HepG2 (cell line): ENCODE data around the gene KAT2A. TPM values are rescaled to one million over a fixed set of nuclear protein-coding genes. Genes with fewer than 3 reads are reported as not detected.
A peak's percentile ranks its signal among the peaks of the same experiment; 100 is the strongest.

ENCODE experiments used
- AHR ChIP-seq: IDR thresholded peaks from 2 replicates; pipeline ENCODE4 v1.6.1; 2018; ENCODE audit warnings: missing genetic modification reagents, missing compliant biosample characterization
- ARNTL ChIP-seq: sonication (generic); formaldehyde crosslinking; IDR thresholded peaks from 2 replicates; pipeline ENCODE4 v1.4.0; 2020; ENCODE audit warnings: mild to moderate bottlenecking, missing genetic modification reagents
- CEBPZ ChIP-seq: IDR thresholded peaks from 2 replicates; pipeline ENCODE4 v1.6.1; 2012; ENCODE audit warnings: low read length, improper control_type of control experiment
- DMAP1 ChIP-seq: IDR thresholded peaks from 2 replicates; pipeline ENCODE4 v1.6.1; 2016
- GABPB1 ChIP-seq: IDR thresholded peaks from 2 replicates; pipeline ENCODE4 v1.6.1; 2016; ENCODE audit warnings: mild to moderate bottlenecking, missing genetic modification reagents, moderate library complexity, missing compliant biosample characterization
- HDAC2 ChIP-seq: sonication (generic); formaldehyde crosslinking; IDR thresholded peaks from 2 replicates; pipeline ENCODE4 v1.4.0; 2020; ENCODE audit warnings: missing genetic modification reagents
- IRF2 ChIP-seq: IDR thresholded peaks from 2 replicates; pipeline ENCODE4 v1.6.1; 2018; ENCODE audit warnings: missing genetic modification reagents, missing compliant biosample characterization
- MAX ChIP-seq: IDR thresholded peaks from 2 replicates; pipeline ENCODE4 v1.6.1; 2012; ENCODE audit warnings: inconsistent platforms
- NFKB2 ChIP-seq: sonication (generic); formaldehyde crosslinking; IDR thresholded peaks from 2 replicates; pipeline ENCODE4 v1.4.0; 2020; ENCODE audit warnings: missing genetic modification reagents, borderline replicate concordance
- SIX4 ChIP-seq: sonication (generic); formaldehyde crosslinking; IDR thresholded peaks from 2 replicates; pipeline ENCODE4 v1.4.0; 2020; ENCODE audit warnings: missing genetic modification reagents
- ZBTB21 ChIP-seq: sonication (generic); formaldehyde crosslinking; IDR thresholded peaks from 2 replicates; pipeline ENCODE4 v1.4.0; 2020; ENCODE audit warnings: missing genetic modification reagents
- ZKSCAN1 ChIP-seq: fragments of 150-350 bp; IDR thresholded peaks from 2 replicates; pipeline ENCODE4 v1.6.1; 2014; ENCODE audit warnings: low read length
- ZNF12 ChIP-seq: sonication (generic); formaldehyde crosslinking; IDR thresholded peaks from 2 replicates; pipeline ENCODE4 v1.5.0; 2020; ENCODE audit warnings: missing genetic modification reagents
- ZNF230 ChIP-seq: sonication (generic); formaldehyde crosslinking; IDR thresholded peaks from 2 replicates; pipeline ENCODE4 v1.4.0; 2020; ENCODE audit warnings: mild to moderate bottlenecking, missing genetic modification reagents
- ZNF256 ChIP-seq: sonication (generic); formaldehyde crosslinking; conservative IDR thresholded peaks from 2 replicates; pipeline ENCODE4 v1.4.0; 2020; ENCODE audit warnings: missing genetic modification reagents
- ZNF44 ChIP-seq: sonication (generic); formaldehyde crosslinking; IDR thresholded peaks from 2 replicates; pipeline ENCODE4 v1.5.1; 2020; ENCODE audit warnings: mild to moderate bottlenecking, missing genetic modification reagents
- ZNF501 ChIP-seq: sonication (generic); formaldehyde crosslinking; IDR thresholded peaks from 2 replicates; pipeline ENCODE4 v1.5.1; 2020; ENCODE audit warnings: mild to moderate bottlenecking, moderate library complexity, missing genetic modification reagents
- ZNF552 ChIP-seq: sonication (generic); formaldehyde crosslinking; IDR thresholded peaks from 2 replicates; pipeline ENCODE4 v1.9.0; 2022; ENCODE audit warnings: missing genetic modification reagents, mild to moderate bottlenecking, borderline replicate concordance
- ZNF574 ChIP-seq: sonication (generic); formaldehyde crosslinking; IDR thresholded peaks from 2 replicates; pipeline ENCODE4 v1.4.0; 2020; ENCODE audit warnings: missing genetic modification reagents
- ZNF713 ChIP-seq: sonication (generic); formaldehyde crosslinking; IDR thresholded peaks from 2 replicates; pipeline ENCODE4 v1.4.0; 2020; ENCODE audit warnings: mild to moderate bottlenecking, missing genetic modification reagents
- ZNF740 ChIP-seq: sonication (generic); formaldehyde crosslinking; IDR thresholded peaks from 2 replicates; pipeline ENCODE4 v1.4.0; 2020; ENCODE audit warnings: missing genetic modification reagents
- ZNF841 ChIP-seq: sonication (generic); formaldehyde crosslinking; IDR thresholded peaks from 2 replicates; pipeline ENCODE4 v1.8.1; 2023; ENCODE audit warnings: missing genetic modification reagents, borderline replicate concordance
- polyA plus RNA-seq, 8 experiments: library from polyadenylated mRNA; depleted of rRNA in 3 of 8; stranded (reverse) in 7 of 8; unstranded in 1 of 8; fragments of >200 nt; fragmentation: Illumina TruSeq in 4 of 8; extraction: Trizol in 4 of 8; gene quantifications; 2 replicates each; pipeline versions ENCODE4 v1.2.1 to v1.2.3, GENCODE V29; 2011 to 2016; ENCODE audit warnings: low read depth in 4 of 8, missing spikeins in 1 of 8, mixed read lengths in 1 of 8; ENCODE audit not compliant: insufficient read depth in 1 of 8
- total RNA-seq, 5 experiments: library from RNA; depleted of rRNA; stranded (reverse); fragments of >200 nt; fragmentation: Illumina TruSeq; extraction: Trizol; gene quantifications; 2 replicates each; pipeline ENCODE4 v1.2.3, GENCODE V29; 2016; ENCODE audit warnings: low read depth in 1 of 5
- TF ChIP-seq, protein P1 (sequence below): sonication (generic); formaldehyde crosslinking; IDR thresholded peaks from 2 replicates; pipeline ENCODE4 v1.4.0; 2020; ENCODE audit warnings: low read depth, mild to moderate bottlenecking, missing genetic modification reagents

Gene KAT2A
- total and polyA plus RNA-seq, 2 of the 13 experiments (the other 11 are each of a cell fraction or from before 2014, with no cell fraction given): 29.1 to 90.4 TPM

- TF ChIP-seq GABPB1 (CRISPR knock-in tag) (0 out of 2 replicates have a peak, but pooled peaks have one; percentile 19), HDAC2 (peak; percentile 8; the same call in 1 of the 2 replicates), ZNF501 (CRISPR knock-in tag) (peak; percentile 45), CEBPZ (no peak), AHR (peak; percentile 74; the same call in 1 of the 2 replicates), SIX4 (CRISPR knock-in tag) (no peak), ZNF256 (CRISPR knock-in tag) (no peak), MAX (0 out of 2 replicates have a peak, but pooled peaks have one; percentile 35), ARNTL (CRISPR knock-in tag) (no peak), ZBTB21 (CRISPR knock-in tag) (no peak), ZKSCAN1 (peak; percentile 44; the same call in 1 of the 2 replicates), ZNF552 (CRISPR knock-in tag) (no peak), NFKB2 (CRISPR knock-in tag) (peak; percentile 49; the same call in 1 of the 2 replicates), ZNF574 (CRISPR knock-in tag) (peak; percentile 32; the same call in 1 of the 2 replicates), ZNF841 (CRISPR knock-in tag) (no peak), DMAP1 (CRISPR knock-in tag) (0 out of 2 replicates have a peak, but pooled peaks have one; percentile 38), ZNF12 (CRISPR knock-in tag) (no peak), ZNF44 (CRISPR knock-in tag) (no peak), ZNF713 (0 out of 2 replicates have a peak, but pooled peaks have one; percentile 37), IRF2 (CRISPR knock-in tag) (0 out of 2 replicates have a peak, but pooled peaks have one; percentile 5), ZNF230 (CRISPR knock-in tag) (no peak), ZNF740 (peak; percentile 66; the same call in 1 of the 2 replicates)
- TF ChIP-seq, protein P1, sequence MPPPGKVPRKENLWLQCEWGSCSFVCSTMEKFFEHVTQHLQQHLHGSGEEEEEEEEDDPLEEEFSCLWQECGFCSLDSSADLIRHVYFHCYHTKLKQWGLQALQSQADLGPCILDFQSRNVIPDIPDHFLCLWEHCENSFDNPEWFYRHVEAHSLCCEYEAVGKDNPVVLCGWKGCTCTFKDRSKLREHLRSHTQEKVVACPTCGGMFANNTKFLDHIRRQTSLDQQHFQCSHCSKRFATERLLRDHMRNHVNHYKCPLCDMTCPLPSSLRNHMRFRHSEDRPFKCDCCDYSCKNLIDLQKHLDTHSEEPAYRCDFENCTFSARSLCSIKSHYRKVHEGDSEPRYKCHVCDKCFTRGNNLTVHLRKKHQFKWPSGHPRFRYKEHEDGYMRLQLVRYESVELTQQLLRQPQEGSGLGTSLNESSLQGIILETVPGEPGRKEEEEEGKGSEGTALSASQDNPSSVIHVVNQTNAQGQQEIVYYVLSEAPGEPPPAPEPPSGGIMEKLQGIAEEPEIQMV (CRISPR knock-in tag): no peak
Observed at GRCh38 chr17:42067371-42068091, 53.6 kb downstream of the KAT2A start (continued).
